22Rv1 (cell line): ENCODE measurements around the gene ZCCHC17.
A peak's percentile ranks its signal among the peaks of the same experiment; 100 is the strongest.

ENCODE experiments used
- H3K27ac ChIP-seq: fragments of 450-650 bp; 2 replicates; pipeline ENCODE4 v1.5.1; 2017
- ZFX ChIP-seq: fragments of 450-650 bp; IDR thresholded peaks from 2 replicates; pipeline ENCODE4 v1.6.1; 2017; ENCODE audit warnings: antibody characterized with exemption, borderline replicate concordance
- TF ChIP-seq, protein P1 (sequence below): fragments of 450-650 bp; IDR thresholded peaks from 2 replicates; pipeline ENCODE4 v1.5.1; 2017; ENCODE audit warnings: mild to moderate bottlenecking

The ZCCHC17 gene

GRCh38 chr1:31394584-31395193 lies 97.9 kb downstream of the ZCCHC17 start:
- TF ChIP-seq, protein P1, sequence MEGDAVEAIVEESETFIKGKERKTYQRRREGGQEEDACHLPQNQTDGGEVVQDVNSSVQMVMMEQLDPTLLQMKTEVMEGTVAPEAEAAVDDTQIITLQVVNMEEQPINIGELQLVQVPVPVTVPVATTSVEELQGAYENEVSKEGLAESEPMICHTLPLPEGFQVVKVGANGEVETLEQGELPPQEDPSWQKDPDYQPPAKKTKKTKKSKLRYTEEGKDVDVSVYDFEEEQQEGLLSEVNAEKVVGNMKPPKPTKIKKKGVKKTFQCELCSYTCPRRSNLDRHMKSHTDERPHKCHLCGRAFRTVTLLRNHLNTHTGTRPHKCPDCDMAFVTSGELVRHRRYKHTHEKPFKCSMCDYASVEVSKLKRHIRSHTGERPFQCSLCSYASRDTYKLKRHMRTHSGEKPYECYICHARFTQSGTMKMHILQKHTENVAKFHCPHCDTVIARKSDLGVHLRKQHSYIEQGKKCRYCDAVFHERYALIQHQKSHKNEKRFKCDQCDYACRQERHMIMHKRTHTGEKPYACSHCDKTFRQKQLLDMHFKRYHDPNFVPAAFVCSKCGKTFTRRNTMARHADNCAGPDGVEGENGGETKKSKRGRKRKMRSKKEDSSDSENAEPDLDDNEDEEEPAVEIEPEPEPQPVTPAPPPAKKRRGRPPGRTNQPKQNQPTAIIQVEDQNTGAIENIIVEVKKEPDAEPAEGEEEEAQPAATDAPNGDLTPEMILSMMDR = peak; percentile 96
- TF ChIP-seq ZFX = no peak
- peak overlapping the region; percentile 29; the same call in 1 of the 2 replicates for H3K27ac ChIP-seq

DNA sequence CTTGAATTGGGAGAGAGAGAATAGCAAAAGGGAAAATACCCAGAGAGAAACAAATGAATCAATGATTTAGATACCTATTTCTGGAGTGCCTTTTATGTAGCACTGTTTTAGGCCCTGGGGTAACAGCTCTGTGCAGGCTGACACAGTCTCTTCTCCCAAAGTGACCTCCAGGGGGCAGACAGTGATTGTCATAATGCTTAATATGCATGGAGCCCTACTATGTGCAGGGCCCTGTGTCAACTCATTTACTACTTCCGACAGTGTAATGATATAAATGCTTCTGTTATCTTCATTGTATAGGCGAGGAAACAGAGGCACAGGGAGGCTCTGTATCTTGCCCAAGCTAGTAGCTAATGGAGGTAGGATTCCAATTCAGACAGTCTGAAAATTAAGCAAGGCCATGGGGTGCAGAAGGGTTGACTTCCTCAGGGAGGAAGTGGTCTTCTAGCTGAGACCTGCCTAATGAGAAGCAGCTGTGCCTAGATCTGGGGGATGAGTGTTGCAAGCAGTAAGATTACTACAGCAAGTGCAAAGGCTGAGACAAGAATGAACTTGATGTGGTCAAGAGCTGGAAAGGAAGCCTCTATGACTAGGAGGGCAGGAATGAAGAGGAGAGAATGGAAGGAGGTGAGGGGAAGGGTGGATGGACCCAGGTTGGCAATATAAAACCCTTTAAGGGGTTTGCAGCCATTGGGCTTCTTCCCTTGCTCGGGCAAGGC lies 100.0 kb downstream of the ZCCHC17 start:
- H3K27ac ChIP-seq = no peak overlapping the region
- TF ChIP-seq ZFX = no peak
- TF ChIP-seq, protein P1 = peak; percentile 45

GRCh38 chr1:31397360-31398095 lies 100.7 kb downstream of the ZCCHC17 start:
- TF ChIP-seq, protein P1 = no peak
- no peak overlapping the region for H3K27ac ChIP-seq

- no peak overlapping the region for H3K27ac ChIP-seq
- TF ChIP-seq ZFX = no peak
- TF ChIP-seq, protein P1 = no peak
Measured at GRCh38 chr1:31398246-31398645, 101.4 kb downstream of the ZCCHC17 start.

DNA sequence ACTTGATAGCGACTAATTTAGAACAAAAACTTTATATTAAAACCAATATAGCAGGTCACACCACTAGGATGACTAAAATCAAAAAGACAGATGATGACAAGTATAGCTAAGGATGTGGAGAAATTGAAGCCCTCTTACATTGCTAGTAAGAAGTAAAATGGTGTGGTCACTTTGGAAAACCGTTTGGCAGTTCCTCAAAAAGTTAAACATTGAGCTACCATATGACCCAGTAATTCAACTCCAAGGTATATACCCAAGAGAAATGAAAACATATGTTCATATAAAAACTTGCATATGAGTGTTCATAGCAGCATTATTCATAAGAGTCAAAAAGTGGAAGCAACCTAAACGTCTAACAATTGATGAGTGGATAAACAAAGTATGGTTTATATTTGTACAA lies 103.1 kb downstream of the ZCCHC17 start:
- no peak overlapping the region for H3K27ac ChIP-seq
- TF ChIP-seq, protein P1 = no peak
- TF ChIP-seq ZFX = no peak

DNA sequence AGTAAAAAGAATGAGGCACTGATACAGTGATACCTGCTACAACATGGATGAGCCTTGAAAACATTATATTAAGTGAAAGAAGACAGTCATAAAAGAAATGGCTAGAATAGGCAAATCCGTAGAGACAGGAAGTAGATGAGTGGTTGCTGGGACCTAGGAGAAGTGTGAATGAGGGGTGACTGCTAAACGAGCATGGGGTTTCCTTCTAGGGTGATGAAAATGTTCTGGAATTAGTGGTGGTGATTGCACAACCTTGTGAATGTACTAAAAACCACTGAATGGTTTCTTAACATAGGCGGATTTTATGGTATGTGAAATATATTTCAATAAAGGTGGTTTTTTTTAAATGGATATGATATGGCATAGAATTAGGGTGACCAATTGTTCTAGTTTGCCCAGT lies 103.6 kb downstream of the ZCCHC17 start:
- TF ChIP-seq ZFX = no peak
- TF ChIP-seq, protein P1 = no peak
- no peak overlapping the region for H3K27ac ChIP-seq

- H3K27ac ChIP-seq = no peak overlapping the region
- TF ChIP-seq ZFX = no peak
- TF ChIP-seq, protein P1 = no peak
Measured at GRCh38 chr1:31401241-31401640, 104.4 kb downstream of the ZCCHC17 start.
